GM19193 (cell line): ENCODE measurements around the gene UBE2J2.

ENCODE experiments used
- POLR2A ChIP-seq: IDR thresholded peaks from 4 replicates; pipeline ENCODE4 v1.6.1; 2011; ENCODE audit not compliant: insufficient read depth, insufficient read length; ENCODE audit errors: extremely low read depth

Gene UBE2J2

GRCh38 chr1:1312450-1313314 lies 39.0 kb upstream of the UBE2J2 start:
- TF ChIP-seq POLR2A = peak; percentile 19

- TF ChIP-seq POLR2A = no peak
Observed at GRCh38 chr1:1311107-1312104, 37.8 kb upstream of the UBE2J2 start.

DNA sequence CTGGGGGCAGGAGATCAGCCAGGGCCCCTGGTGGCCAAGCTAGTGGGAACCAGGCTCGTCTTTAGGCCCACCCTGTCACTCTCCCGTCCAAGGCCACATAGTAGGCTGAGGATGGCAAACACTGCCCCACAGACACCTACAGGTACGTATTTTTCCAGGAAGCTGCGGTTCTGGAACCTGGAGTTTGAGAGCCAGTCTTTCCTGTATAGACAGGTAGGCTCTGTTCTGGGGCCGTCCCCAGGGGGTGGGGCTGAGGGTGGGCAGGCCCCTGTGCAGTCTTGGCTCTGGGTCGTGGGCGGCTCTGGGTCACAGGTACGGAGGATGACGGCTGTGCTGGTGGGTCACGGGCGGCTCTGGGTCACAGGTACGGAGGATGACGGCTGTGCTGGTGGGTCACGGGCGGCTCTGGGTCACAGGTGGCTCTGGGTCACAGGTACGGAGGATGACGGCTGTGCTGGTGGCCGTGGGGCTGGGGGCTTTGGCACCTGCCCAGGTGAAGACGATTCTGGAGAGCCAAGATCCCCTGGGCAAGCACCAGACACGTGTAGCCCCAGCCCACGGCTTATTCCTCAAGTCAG lies 36.9 kb upstream of the UBE2J2 start:
- peak; percentile 14 for TF ChIP-seq POLR2A

- TF ChIP-seq POLR2A = no peak
Observed at GRCh38 chr1:1310109-1310385, 36.4 kb upstream of the UBE2J2 start.

DNA sequence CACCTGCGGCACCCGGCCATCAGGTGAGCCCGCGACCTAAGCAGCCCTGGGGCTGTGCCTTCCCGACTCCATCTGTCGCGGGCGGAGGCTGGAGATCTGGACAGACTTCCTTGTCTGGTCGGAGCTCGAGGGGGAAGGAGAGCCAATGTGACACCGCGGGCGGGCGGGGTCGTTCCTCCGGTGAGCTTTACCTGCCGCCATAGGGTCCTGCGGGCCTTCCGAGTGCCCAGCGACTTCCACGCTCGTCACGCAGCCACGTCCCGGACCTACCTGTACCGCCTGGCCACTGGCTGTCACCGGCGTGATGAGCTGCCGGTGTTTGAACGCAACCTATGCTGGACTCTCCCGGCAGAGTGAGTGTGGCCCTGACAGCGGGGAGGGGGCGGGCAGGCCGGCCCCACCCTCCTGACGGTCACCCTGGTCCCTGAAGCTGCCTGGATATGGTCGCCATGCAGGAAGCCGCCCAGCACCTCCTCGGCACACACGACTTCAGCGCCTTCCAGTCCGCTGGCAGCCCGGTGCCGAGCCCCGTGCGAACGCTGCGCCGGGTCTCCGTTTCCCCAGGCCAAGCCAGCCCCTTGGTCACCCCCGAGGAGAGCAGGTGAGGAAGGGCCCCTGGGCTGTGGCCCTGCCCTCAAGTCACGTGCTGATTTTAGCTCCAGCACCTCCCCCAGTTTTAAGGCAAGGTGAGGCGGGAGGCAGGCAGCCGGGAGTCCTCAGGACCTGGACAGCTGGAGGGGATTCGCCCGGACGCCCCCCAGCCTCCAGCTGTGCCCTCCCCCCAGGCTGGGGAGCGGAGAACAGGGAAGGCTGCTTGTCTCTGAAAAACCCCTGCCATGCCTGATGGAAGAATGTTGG lies 35.8 kb upstream of the UBE2J2 start:
- no peak for TF ChIP-seq POLR2A

DNA sequence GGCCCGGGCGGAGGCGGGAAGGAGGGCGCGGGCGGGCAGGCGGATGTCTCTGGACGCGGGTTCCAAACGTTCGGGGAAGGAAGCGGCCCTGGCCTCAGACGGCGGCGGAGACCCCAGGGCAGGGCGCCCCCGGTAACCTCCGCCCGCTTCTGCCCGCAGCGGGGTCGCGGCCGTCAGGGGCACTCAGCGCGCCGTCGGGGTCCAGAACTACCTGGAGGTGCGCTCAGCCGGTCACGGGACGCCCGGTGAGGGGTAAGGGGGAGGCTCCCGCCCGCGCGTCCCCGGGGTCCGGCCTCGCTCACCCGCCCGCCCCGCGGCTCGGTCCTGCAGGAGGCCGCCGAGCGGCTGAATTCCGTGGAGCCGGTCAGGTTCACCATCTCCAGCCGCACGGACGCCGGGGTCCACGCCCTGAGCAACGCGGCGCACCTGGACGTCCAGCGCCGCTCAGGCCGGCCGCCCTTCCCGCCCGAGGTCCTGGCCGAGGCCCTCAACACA lies 35.1 kb upstream of the UBE2J2 start:
- no peak for TF ChIP-seq POLR2A

DNA sequence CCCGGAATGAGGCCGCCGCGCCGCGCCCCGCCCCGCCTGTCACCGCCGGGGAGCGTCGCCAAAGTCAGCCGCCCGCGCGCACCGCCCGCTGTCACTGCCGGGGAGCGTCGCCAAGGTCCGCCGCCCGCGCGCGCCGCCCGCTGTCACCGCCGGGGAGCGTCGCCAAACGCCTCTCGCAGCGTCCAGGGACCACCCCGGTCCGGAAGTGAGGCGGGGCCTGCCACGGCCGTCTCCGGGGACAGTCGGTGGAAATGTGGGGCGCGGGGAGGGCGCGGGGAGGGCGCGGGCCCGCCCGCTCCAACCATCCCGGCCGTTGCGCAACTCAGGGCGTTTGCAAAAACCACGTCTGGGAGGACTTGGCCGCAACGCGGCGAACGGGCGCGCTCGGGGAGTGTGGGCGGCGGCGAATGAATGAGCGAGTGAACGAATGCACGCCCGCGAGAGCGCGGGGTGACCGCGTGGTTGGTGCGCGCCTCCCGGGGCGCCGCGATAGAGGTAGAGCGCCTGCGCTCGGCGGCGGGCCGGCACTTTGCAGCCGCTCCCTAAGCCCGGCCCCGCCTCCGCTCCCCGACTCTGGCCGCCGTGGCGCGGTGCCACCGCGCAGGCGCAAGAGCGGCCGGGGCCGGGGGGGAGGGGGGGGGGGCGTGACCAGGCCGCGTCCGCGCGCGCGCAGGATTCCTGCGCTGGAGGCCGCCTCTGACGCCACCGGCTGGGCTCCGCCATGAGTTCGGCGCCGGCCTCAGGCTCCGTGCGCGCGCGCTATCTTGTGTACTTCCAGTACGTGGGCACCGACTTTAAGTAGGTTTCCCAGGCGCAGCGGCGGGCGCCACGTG lies 34.5 kb upstream of the UBE2J2 start, which contains the start of the genes ACAP3 and PUSL1:
Gene ACAP3 (minus strand): TSS at position 8 of the 833 bp plus-strand sequence. CDS start 115 bp downstream, outside the sequence.
Gene PUSL1 (plus strand): TSS at position 675 of the 833 bp plus-strand sequence. CDS start 47 bp downstream, at position 722.
- TF ChIP-seq POLR2A = peak; percentile 63

DNA sequence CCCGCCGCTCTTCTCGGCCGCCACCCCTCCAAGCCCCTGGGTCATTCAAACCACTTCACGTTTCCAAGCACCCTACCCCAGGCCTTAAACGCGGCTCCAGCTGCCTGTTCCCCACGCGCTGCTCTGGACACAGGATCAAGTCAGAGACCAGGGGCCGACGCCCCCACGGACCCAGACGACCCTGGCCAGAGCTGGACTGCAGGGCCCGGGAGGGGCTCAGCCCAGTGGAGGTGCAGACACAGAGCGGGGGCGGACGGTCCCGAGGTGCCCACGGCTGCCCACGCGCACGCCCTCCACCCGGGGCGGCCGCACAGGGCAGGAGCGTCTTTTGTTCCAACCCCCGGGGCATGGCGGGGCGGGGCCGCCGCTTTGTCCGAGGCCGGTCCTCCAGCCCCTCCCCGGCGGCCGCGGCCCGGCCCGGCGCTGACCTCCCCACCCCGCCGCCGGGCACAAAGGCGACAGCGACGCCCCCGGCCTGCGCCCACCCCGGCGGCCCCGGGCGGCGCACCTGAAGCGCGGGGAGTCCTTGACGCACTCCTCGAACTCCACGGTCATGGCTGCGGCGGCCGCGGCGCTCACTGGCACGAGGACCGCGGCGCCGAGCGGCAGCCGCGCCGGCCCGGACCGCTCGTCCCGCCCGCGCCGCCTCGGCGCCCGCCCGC lies 33.7 kb upstream of the UBE2J2 start:
- TF ChIP-seq POLR2A = no peak

- no peak for TF ChIP-seq POLR2A
Observed at GRCh38 chr1:1306661-1307260, 33.1 kb upstream of the UBE2J2 start.

- no peak for TF ChIP-seq POLR2A
Observed at GRCh38 chr1:1306070-1306660, 32.5 kb upstream of the UBE2J2 start.

DNA sequence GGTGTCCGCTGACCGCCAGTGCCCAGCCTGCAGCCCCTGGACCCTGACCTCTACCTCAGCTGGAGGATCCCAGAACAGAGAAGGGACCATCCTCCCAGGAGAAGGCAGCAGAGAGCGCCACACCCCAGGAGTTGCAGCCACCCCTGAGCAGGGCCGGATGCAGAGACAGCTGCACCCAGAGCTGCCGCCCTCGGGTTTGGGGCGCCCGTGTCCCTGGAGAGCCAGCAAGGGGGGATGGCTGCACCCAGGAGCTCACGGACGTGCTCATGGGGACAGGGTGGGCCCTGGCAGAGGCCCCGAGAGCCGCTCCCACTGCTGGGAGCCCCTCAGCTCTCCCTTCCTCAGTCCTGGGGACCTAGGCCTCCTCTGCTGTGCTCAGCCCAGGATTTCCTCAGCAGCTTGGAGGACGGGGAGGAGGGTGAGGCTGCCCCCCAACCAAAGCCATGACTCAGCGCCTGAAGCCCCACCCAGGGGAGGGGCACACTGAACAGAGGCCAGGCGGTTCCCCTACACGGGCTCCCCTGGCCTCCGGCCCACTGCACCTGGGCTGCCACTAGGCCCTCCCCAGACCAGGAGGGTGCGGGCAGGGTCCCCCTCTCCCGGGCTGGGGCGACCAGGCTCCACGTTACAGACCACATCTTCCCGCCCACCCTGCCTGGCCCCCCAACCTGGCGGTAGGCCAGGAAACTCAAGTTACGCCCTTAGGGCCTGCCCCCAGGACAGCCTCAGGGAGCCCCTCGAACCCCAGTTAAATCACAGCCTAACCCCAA lies 31.8 kb upstream of the UBE2J2 start:
- peak; percentile 23 for TF ChIP-seq POLR2A
